Right lobe of liver (tissue), 6 donors: ENCODE results near the gene IL23A. TPM values are rescaled to one million over a fixed set of nuclear protein-coding genes. Genes with fewer than 3 reads are reported as not detected.
"Not testable (repeated sequence)": the region's sequence is repeated elsewhere in the genome, so short reads cannot be mapped to it uniquely, and the experiment has no call there.

ENCODE experiments used
- ATAC-seq, 4 donors: fragments of 200-7000 bp; cut with Tn5 transposase; one replicate each; pipeline ENCODE4 v1.9.1; 2020; ENCODE audit warnings: mild to moderate bottlenecking in 4 of 4, moderate library complexity in 4 of 4
- DNase-seq, 3 donors: peaks; one replicate each; pipeline ENCODE4 v3.0.0-alpha.2; 2020
- H3K27ac ChIP-seq, 3 donors: fragments of 200-600 bp; one replicate each; pipeline ENCODE4 v1.8.0; 2022
- H3K27me3 ChIP-seq, 2 donors: fragments of 200-600 bp; one replicate each; pipeline ENCODE4 v1.8.0; 2022
- H3K36me3 ChIP-seq, 4 donors: fragments of 200-600 bp; sonication (generic) in 1 of 4; one replicate each; pipeline versions ENCODE4 v1.5.1 to v1.8.0; 2017 to 2022; ENCODE audit warnings: control low read depth in 1 of 4
- H3K4me1 ChIP-seq, 4 donors: fragments of 200-600 bp; sonication (generic) in 1 of 4; one replicate each; pipeline versions ENCODE4 v1.5.1 to v1.8.0; 2017 to 2022; ENCODE audit warnings: control low read depth in 1 of 4
- H3K4me3 ChIP-seq, 3 donors: fragments of 200-600 bp; one replicate each; pipeline ENCODE4 v1.8.0; 2022
- H3K9me3 ChIP-seq, 4 donors: fragments of 200-600 bp; sonication (generic) in 1 of 4; one replicate each; pipeline versions ENCODE4 v1.5.1 to v1.8.0; 2017 to 2022; ENCODE audit warnings: control low read depth in 1 of 4
- POLR2A ChIP-seq: fragments of 450-650 bp; IDR thresholded peaks from one replicate; pipeline ENCODE4 v1.6.1; 2017; ENCODE audit warnings: antibody characterized with exemption, mild to moderate bottlenecking
- WGBS: methylation state at CpG from one replicate; pipeline ENCODE4 v1.1.6; 2018; ENCODE audit warnings: low coverage, low lambda C conversion rate; ENCODE audit not compliant: insufficient coverage; ENCODE audit errors: missing lambda C conversion rate; 5-methylcytosine and 5-hydroxymethylcytosine counted together
- intact Hi-C, 2 donors: fragments of 100-400 bp; cut with DNase I; formaldehyde crosslinking; loops; one replicate each; pipeline versions ENCODE4 v1.11.2 to v1.14.1; 2022
- total RNA-seq, 6 experiments: library from RNA; depleted of rRNA in 2 of 6; stranded (reverse); fragments of >200 nt in 2 of 6; fragmentation: NEBNext Ultra II Directional in 3 of 6; extraction: Animal tissue kit (Norgen Biotek cat#: 25700) in 3 of 6; gene quantifications; one replicate each; pipeline versions ENCODE4 v1.1.0 to v1.2.4, GENCODE V29; 2016 to 2023
- TF ChIP-seq, protein P1 (sequence below), 4 donors: fragments of 200-600 bp in 3 of 4; fragments of 450-650 bp in 1 of 4; IDR thresholded peaks; one replicate each; pipeline versions ENCODE4 v1.5.1 to v1.8.0; 2016 to 2022; ENCODE audit warnings: antibody characterized with exemption in 4 of 4, mild to moderate bottlenecking in 2 of 4
- donor health status: DM: no; HTN: yes; CAD: no.
- donor health status: DM: no; HTN: no; CAD: no.
- donor health status: DM: no; HTN: no; CAD: no.
- donor health status: DM: no; HTN: yes; CAD: no.
- donor health status: DM: no; HTN: yes; CAD: no.

Gene IL23A
- total RNA-seq, 6 experiments from 2014 or later, result not detected

GRCh38 chr12:56321027-56321426 is 17.7 kb upstream of the IL23A start:
- TF ChIP-seq POLR2A, result no peak
- TF ChIP-seq, protein P1, sequence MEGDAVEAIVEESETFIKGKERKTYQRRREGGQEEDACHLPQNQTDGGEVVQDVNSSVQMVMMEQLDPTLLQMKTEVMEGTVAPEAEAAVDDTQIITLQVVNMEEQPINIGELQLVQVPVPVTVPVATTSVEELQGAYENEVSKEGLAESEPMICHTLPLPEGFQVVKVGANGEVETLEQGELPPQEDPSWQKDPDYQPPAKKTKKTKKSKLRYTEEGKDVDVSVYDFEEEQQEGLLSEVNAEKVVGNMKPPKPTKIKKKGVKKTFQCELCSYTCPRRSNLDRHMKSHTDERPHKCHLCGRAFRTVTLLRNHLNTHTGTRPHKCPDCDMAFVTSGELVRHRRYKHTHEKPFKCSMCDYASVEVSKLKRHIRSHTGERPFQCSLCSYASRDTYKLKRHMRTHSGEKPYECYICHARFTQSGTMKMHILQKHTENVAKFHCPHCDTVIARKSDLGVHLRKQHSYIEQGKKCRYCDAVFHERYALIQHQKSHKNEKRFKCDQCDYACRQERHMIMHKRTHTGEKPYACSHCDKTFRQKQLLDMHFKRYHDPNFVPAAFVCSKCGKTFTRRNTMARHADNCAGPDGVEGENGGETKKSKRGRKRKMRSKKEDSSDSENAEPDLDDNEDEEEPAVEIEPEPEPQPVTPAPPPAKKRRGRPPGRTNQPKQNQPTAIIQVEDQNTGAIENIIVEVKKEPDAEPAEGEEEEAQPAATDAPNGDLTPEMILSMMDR (IDR thresholded peaks at IDR 0.05), result no peak
- Histone ChIP-seq H3K36me3 (peaks cover 0 to 64% (median 36%) of the 10 kb centered on the region in 4 donors), H3K4me1 (peaks cover 0 to 3% (median 2%) of the 10 kb centered on the region in 4 donors), H3K4me3 (no peak overlapping the region), H3K27me3 (no peaks in the 10 kb centered on the region), H3K27ac (no peak overlapping the region), H3K9me3 (no peaks in the 10 kb centered on the region)
- ATAC-seq (no peak), DNase-seq (no peak)
- 80% methylated on average over 2 of the region's 2 CpGs for WGBS
- intact Hi-C loops, result no loop called here

DNA sequence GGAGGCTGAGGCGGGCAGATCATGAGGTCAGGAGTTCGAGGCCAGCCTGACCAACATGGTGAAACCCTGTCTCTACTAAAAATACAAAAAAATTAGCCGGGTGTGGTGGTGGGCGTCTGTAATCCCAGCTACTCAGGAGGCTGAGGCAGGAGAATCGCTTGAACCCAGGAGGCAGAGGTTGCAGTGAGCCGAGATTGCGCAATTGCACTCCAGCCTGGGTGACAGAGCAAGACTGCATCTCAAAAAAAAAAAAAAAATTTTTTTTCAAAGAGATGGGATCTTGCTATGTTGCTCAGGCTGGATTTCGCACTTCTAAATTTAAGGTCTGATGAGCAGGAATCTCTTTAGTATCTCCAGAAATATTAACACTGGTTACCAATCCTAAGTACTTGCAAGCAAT is 17.1 kb upstream of the IL23A start:
- WGBS, result 96% methylated on average over 5 of the region's 8 CpGs
- H3K9me3 ChIP-seq, H3K27me3 ChIP-seq, H3K27ac ChIP-seq, DNase-seq, H3K4me1 ChIP-seq, ATAC-seq, intact Hi-C loops, H3K4me3 ChIP-seq: not testable (repeated sequence)
- peaks cover 0 to 70% (median 39%) of the 10 kb centered on the region in 4 donors for H3K36me3 ChIP-seq

GRCh38 chr12:56324206-56324605 is 14.5 kb upstream of the IL23A start:
- Histone ChIP-seq H3K4me1 (peaks cover 0 to 3% (median 0%) of the 10 kb centered on the region in 4 donors), H3K27me3 (no peaks in the 10 kb centered on the region), H3K4me3 (no peak overlapping the region), H3K27ac (no peak overlapping the region), H3K36me3 (peaks cover 0 to 82% (median 44%) of the 10 kb centered on the region in 4 donors), H3K9me3 (no peaks in the 10 kb centered on the region)
- no peak for DNase-seq
- TF ChIP-seq, protein P1 (IDR thresholded peaks at IDR 0.05), result no peak
- TF ChIP-seq POLR2A, result no peak
- intact Hi-C loops, result no loop called here
- WGBS, result 89% methylated on average over 5 of the region's 6 CpGs
- ATAC-seq, result no peak

- no peaks in the 10 kb centered on the region for H3K27me3 ChIP-seq
- H3K27ac ChIP-seq, result no peak overlapping the region
- no peaks in the 10 kb centered on the region for H3K9me3 ChIP-seq
- TF ChIP-seq POLR2A, result no peak
- TF ChIP-seq, protein P1 (IDR thresholded peaks at IDR 0.05), result no peak
- H3K36me3 ChIP-seq, result peaks cover 0 to 65% (median 36%) of the 10 kb centered on the region in 4 donors
- DNase-seq (no peak), ATAC-seq (no peak)
- H3K4me1 ChIP-seq, result peaks cover 0 to 3% (median 0%) of the 10 kb centered on the region in 4 donors
- 76% methylated on average over 5 of the region's 8 CpGs for WGBS
- intact Hi-C loops, result no loop called here
- H3K4me3 ChIP-seq, result no peak overlapping the region
Observed at GRCh38 chr12:56326126-56326525, 12.6 kb upstream of the IL23A start.

- 59% methylated on average over 3 of the region's 6 CpGs for WGBS
- peaks cover 0 to 65% (median 36%) of the 10 kb centered on the region in 4 donors for H3K36me3 ChIP-seq
- DNase-seq (peak in 1 of 3 donors; percentile 65), ATAC-seq (peak in 2 of 4 donors; percentile 35 to 37)
- intact Hi-C loops, result no loop called here
- no peaks in the 10 kb centered on the region for H3K27me3 ChIP-seq
- peaks cover 0 to 3% (median 0%) of the 10 kb centered on the region in 4 donors for H3K4me1 ChIP-seq
- no peak overlapping the region for H3K4me3 ChIP-seq
- no peak overlapping the region for H3K27ac ChIP-seq
- TF ChIP-seq POLR2A, result no peak
- TF ChIP-seq, protein P1 (IDR thresholded peaks at IDR 0.05), result no peak
- no peaks in the 10 kb centered on the region for H3K9me3 ChIP-seq
Observed at GRCh38 chr12:56326533-56326932, 12.2 kb upstream of the IL23A start.
